ENCODE data around the gene TYK2.
A peak's percentile ranks its signal among the peaks of the same experiment; 100 is the strongest.
"Not testable (repeated sequence)": the region's sequence is repeated elsewhere in the genome, so short reads cannot be mapped to it uniquely, and the experiment has no call there.

The TYK2 gene

GRCh38 chr19:10377140-10377640, 3.2 kb downstream of the TYK2 start:
- not testable (repeated sequence) for DNase-seq (ENCODE audit: low read depth in 2 of 2)

GRCh38 chr19:10374931-10375330, 5.4 kb downstream of the TYK2 start:
- DNase-seq (ENCODE audit: low read depth in 2 of 2): no peak

GRCh38 chr19:10372690-10373089, 7.7 kb downstream of the TYK2 start:
- no peak for DNase-seq (ENCODE audit: low read depth in 2 of 2)

GRCh38 chr19:10368101-10368803, 12.1 kb downstream of the TYK2 start:
- DNase-seq (ENCODE audit: low read depth in 2 of 2): no peak

- DNase-seq (ENCODE audit: low read depth in 2 of 2): not testable (repeated sequence)
These were observed 13.3 kb downstream of the TYK2 start for GRCh38 chr19:10366950-10367512.

- no peak for DNase-seq (ENCODE audit: low read depth in 2 of 2)
These were observed 14.9 kb downstream of the TYK2 start for GRCh38 chr19:10365518-10365917.

- no peak for DNase-seq (ENCODE audit: low read depth in 2 of 2)
These were observed 15.7 kb downstream of the TYK2 start for GRCh38 chr19:10364644-10365043.

- no peak for DNase-seq (ENCODE audit: low read depth in 2 of 2)
These were observed 16.5 kb downstream of the TYK2 start for GRCh38 chr19:10363789-10364281.

GRCh38 chr19:10362259-10362658, 18.1 kb downstream of the TYK2 start:
- DNase-seq (ENCODE audit: low read depth in 2 of 2): no peak

GRCh38 chr19:10361569-10362011, 18.8 kb downstream of the TYK2 start:
- no peak for DNase-seq (ENCODE audit: low read depth in 2 of 2)

GRCh38 chr19:10356431-10356830, 23.9 kb downstream of the TYK2 start:
- no peak for DNase-seq (ENCODE audit: low read depth in 2 of 2)

GRCh38 chr19:10353793-10354391, 26.5 kb downstream of the TYK2 start:
- DNase-seq (ENCODE audit: low read depth in 2 of 2): peak; percentile 51 to 68

GRCh38 chr19:10352764-10353671, 27.4 kb downstream of the TYK2 start:
- DNase-seq (ENCODE audit: low read depth in 2 of 2): no peak

GRCh38 chr19:10346509-10346908, 33.9 kb downstream of the TYK2 start:
- DNase-seq (ENCODE audit: low read depth in 2 of 2): no peak

- no peak for DNase-seq (ENCODE audit: low read depth in 2 of 2)
These were observed 35.6 kb downstream of the TYK2 start for GRCh38 chr19:10344780-10345179.

GRCh38 chr19:10343495-10343894, 36.9 kb downstream of the TYK2 start:
- DNase-seq (ENCODE audit: low read depth in 2 of 2): no peak

GRCh38 chr19:10339977-10340376, 40.4 kb downstream of the TYK2 start:
- DNase-seq (ENCODE audit: low read depth in 2 of 2): no peak

GRCh38 chr19:10339380-10339960, 40.9 kb downstream of the TYK2 start, which contains the start of gene ICAM3:
TSS of gene ICAM3 (minus strand) at chr19:10339624. CDS start at chr19:10339614, 10 bp downstream.
- DNase-seq (ENCODE audit: low read depth in 2 of 2): peak; percentile 63 to 64

GRCh38 chr19:10338940-10339339, 41.4 kb downstream of the TYK2 start:
- DNase-seq (ENCODE audit: low read depth in 2 of 2): no peak

GRCh38 chr19:10336725-10337124, 43.6 kb downstream of the TYK2 start:
- not testable (repeated sequence) for DNase-seq (ENCODE audit: low read depth in 2 of 2)

- no peak for DNase-seq (ENCODE audit: low read depth in 2 of 2)
These were observed 44.9 kb downstream of the TYK2 start for GRCh38 chr19:10335352-10335985.
